Calu3 (cell line): ENCODE results near the gene FATE1. TPM values are rescaled to one million over a fixed set of nuclear protein-coding genes. Genes with fewer than 3 reads are reported as not detected.

Source experiments
- BruUV-seq: library from RNA; stranded (reverse); fragments of 400-500 nt; replicated peaks from 2 replicates; lab custom pipeline; 2021; lab: Mats Ljungman, UMichigan
- CTCF ChIA-PET: fragments of 300-600 bp; sonication (Branson Sonifier 250); formaldehyde crosslinking; loops from one replicate; lab custom pipeline; 2022; ENCODE audit warnings: antibody characterized with exemption; lab: Charles Lee
- DNase-seq: peaks from one replicate; pipeline ENCODE4 v3.0.0; 2022
- H3K27ac Mint-ChIP-seq: one replicate; pipeline ENCODE4 v1.8.0; 2022; ENCODE audit warnings: mixed read lengths; ENCODE audit not compliant: unreplicated experiment
- H3K27me3 Mint-ChIP-seq: one replicate; pipeline ENCODE4 v1.8.0; 2022; ENCODE audit warnings: mixed read lengths; ENCODE audit not compliant: unreplicated experiment
- H3K36me3 Mint-ChIP-seq: one replicate; pipeline ENCODE4 v1.8.0; 2022; ENCODE audit warnings: mild to moderate bottlenecking, moderate library complexity, mixed read lengths; ENCODE audit not compliant: insufficient read depth, unreplicated experiment
- H3K4me1 Mint-ChIP-seq: one replicate; pipeline ENCODE4 v1.8.0; 2022; ENCODE audit warnings: mild to moderate bottlenecking, low read depth, mixed read lengths; ENCODE audit not compliant: unreplicated experiment
- H3K4me3 Mint-ChIP-seq: one replicate; pipeline ENCODE4 v1.8.0; 2022; ENCODE audit warnings: mild to moderate bottlenecking, low read depth, moderate library complexity, mixed read lengths; ENCODE audit not compliant: unreplicated experiment
- H3K9me3 Mint-ChIP-seq: one replicate; pipeline ENCODE4 v1.8.0; 2022; ENCODE audit warnings: low read depth, mixed read lengths; ENCODE audit not compliant: unreplicated experiment
- intact Hi-C: fragments of 100-400 bp; cut with micrococcal nuclease; formaldehyde crosslinking; loops from one replicate; pipeline ENCODE4 v1.10.0; 2022; ENCODE audit not compliant: unreplicated experiment
- total RNA-seq: library from RNA; stranded (reverse); gene quantifications from 2 replicates; pipeline ENCODE4 v1.2.3, GENCODE V29; 2022
- TF ChIP-seq, protein P1 (sequence below): fragments of 200-600 bp; IDR thresholded peaks from one replicate; pipeline ENCODE4 v1.8.0; 2022; ENCODE audit warnings: antibody characterized with exemption; ENCODE audit not compliant: unreplicated experiment

The FATE1 gene
- total RNA-seq, 1 experiment from 2014 or later: not detected

DNA sequence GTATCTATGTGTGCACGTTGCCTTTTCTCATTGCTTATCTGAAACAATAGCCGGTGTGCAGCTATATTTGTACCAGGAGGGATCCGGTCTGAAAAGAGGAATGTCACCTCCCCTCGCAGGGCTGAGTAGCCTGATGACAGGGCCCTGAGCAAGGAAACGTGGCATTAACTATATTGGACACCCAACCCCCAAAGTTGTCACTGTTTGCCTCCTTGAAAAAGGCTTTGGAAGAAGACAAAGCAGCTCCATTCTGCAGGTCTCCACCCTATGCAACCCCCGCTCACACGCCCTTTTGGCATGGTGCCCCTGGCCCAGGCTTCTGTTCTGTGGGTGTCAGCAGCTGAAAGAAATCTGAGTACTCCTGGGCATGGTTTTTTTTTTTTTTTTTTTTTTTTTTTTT lies 12.3 kb upstream of the FATE1 start:
- DNase-seq: no peak
- TF ChIP-seq, protein P1, sequence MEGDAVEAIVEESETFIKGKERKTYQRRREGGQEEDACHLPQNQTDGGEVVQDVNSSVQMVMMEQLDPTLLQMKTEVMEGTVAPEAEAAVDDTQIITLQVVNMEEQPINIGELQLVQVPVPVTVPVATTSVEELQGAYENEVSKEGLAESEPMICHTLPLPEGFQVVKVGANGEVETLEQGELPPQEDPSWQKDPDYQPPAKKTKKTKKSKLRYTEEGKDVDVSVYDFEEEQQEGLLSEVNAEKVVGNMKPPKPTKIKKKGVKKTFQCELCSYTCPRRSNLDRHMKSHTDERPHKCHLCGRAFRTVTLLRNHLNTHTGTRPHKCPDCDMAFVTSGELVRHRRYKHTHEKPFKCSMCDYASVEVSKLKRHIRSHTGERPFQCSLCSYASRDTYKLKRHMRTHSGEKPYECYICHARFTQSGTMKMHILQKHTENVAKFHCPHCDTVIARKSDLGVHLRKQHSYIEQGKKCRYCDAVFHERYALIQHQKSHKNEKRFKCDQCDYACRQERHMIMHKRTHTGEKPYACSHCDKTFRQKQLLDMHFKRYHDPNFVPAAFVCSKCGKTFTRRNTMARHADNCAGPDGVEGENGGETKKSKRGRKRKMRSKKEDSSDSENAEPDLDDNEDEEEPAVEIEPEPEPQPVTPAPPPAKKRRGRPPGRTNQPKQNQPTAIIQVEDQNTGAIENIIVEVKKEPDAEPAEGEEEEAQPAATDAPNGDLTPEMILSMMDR: no peak
- Mint-ChIP-seq H3K27me3 (peaks cover 31% of the 10 kb centered on the region), H3K9me3 (no peaks in the 10 kb centered on the region), H3K4me3 (no peak overlapping the region), H3K27ac (no peak overlapping the region), H3K36me3 (no peaks in the 10 kb centered on the region), H3K4me1 (no peaks in the 10 kb centered on the region)
- no TSS peak for BruUV-seq
- CTCF ChIA-PET: interaction anchor here (0.6 kb wide), 1 partner anchor 23 kb away, joined by 4 read pairs; no protein-coding TSS in a partner anchor
- intact Hi-C loops: no loop called here

DNA sequence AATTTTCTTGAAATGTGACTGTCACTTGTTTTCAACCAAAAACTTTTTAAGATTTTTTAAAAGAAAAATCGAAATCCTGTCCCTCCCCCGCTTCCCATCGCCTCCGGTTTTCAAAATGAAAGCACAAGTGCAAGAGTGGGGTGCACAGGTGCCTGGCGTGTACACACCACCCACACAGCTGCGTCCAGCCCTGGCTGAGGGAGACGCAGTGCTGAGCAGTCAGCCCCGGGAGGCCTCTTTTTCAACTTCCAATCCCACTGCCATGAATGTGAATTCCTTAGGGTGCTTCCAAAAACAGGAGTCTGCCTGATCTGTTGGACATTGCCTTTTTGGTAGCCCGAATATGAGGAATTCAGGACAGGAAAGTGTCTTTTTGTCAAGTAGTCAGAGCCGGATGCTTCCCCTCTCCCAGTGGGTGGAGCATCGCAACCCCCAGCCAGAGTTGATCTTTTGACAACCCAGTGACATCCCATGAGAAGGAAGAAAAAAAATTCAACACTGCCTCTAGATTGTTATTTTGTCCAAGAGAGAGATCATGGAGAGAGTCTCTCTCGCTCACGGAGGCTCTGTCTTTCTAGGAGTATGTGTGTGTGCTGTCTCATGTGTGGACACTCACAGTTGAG lies 11.7 kb upstream of the FATE1 start:
- no peak for DNase-seq
- H3K9me3 Mint-ChIP-seq: no peaks in the 10 kb centered on the region
- H3K27me3 Mint-ChIP-seq: peaks cover 29% of the 10 kb centered on the region
- H3K4me3 Mint-ChIP-seq: no peak overlapping the region
- intact Hi-C loops: no loop called here
- H3K4me1 Mint-ChIP-seq: no peaks in the 10 kb centered on the region
- no TSS peak for BruUV-seq
- no peak overlapping the region for H3K27ac Mint-ChIP-seq
- CTCF ChIA-PET: interaction anchor here (0.6 kb wide), 1 partner anchor 23 kb away, joined by 4 read pairs; no protein-coding TSS in a partner anchor
- H3K36me3 Mint-ChIP-seq: no peaks in the 10 kb centered on the region
- TF ChIP-seq, protein P1: no peak

DNA sequence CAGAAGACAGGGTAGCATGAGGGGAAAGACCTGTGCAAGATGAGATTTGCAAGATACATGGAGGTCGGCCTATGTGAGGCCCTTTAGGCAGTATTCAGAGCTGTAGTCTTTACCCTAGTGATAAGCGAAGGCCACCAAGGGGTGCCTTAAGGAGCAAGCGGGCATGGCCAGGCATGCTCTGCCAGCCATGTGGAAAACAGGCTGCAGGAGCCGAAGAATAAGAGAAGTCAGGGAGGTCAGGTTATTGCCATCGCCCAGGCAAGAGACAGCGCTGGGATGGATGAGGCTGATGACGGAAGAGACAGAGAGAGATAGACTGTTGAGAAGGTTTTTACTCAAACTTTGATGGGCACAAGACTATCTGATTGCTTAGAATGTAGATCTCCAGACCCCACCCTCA lies 7.0 kb upstream of the FATE1 start:
- H3K4me1 Mint-ChIP-seq: no peaks in the 10 kb centered on the region
- CTCF ChIA-PET: no interaction called here
- DNase-seq: no peak
- no peaks in the 10 kb centered on the region for H3K9me3 Mint-ChIP-seq
- peaks cover 16% of the 10 kb centered on the region for H3K27me3 Mint-ChIP-seq
- no peak overlapping the region for H3K4me3 Mint-ChIP-seq
- H3K36me3 Mint-ChIP-seq: no peaks in the 10 kb centered on the region
- BruUV-seq: no TSS peak
- intact Hi-C loops: no loop called here
- H3K27ac Mint-ChIP-seq: no peak overlapping the region
- TF ChIP-seq, protein P1: no peak

DNA sequence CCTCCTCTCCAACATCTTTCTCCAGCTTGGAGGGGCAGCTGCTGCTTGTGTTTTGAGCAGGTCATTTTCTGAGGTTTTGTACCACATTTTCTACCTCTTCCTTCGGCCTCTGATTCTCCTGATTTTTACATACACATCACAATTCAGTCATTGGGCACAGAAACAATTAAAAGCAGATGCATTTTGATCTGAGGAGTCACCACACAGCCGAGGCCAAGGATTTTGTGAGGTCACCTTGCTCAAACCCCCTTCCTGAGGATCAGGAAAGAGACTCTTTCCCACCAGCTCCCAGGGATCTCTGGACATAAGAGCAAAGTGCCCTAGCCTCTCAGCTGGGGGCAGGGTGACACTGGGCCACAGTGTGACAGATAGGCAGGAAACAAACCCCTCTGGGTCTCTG lies 5.4 kb upstream of the FATE1 start:
- DNase-seq: no peak
- Mint-ChIP-seq H3K9me3 (no peaks in the 10 kb centered on the region), H3K36me3 (no peaks in the 10 kb centered on the region), H3K4me1 (no peaks in the 10 kb centered on the region), H3K27ac (no peak overlapping the region), H3K27me3 (peaks cover 6% of the 10 kb centered on the region), H3K4me3 (no peak overlapping the region)
- intact Hi-C loops: loop anchor here (5.0 kb wide), 1 partner anchor 1107 kb away; no protein-coding TSS in a partner anchor
- CTCF ChIA-PET: no interaction called here
- BruUV-seq: no TSS peak
- TF ChIP-seq, protein P1: no peak
